Fibroblast of lung (primary cell): Measurements from ENCODE around the gene APOBEC2. TPM values are rescaled to one million over a fixed set of nuclear protein-coding genes. Genes with fewer than 3 reads are reported as not detected.

ENCODE experiments used
- DNase-seq, 2 donors: peaks; one replicate each; pipeline versions ENCODE4 v3.0.0 to v3.0.0-alpha.2; 2010; ENCODE audit warnings: low read depth in 2 of 2
- H2AFZ ChIP-seq: 2 replicates; pipeline ENCODE4 v1.5.1; 2012; ENCODE audit warnings: low read length, control low read depth, inconsistent platforms
- H3K27ac ChIP-seq: 2 replicates; pipeline ENCODE4 v1.5.1; 2011; ENCODE audit warnings: low read length, control low read depth; ENCODE audit not compliant: insufficient read depth
- H3K27me3 ChIP-seq: 2 replicates; pipeline ENCODE4 v1.5.1; 2011; ENCODE audit warnings: mild to moderate bottlenecking, low read length; ENCODE audit not compliant: control insufficient read depth, insufficient read depth
- H3K36me3 ChIP-seq: 2 replicates; pipeline ENCODE4 v1.5.1; 2011; ENCODE audit warnings: low read length; ENCODE audit not compliant: control insufficient read depth, insufficient read depth
- H3K4me1 ChIP-seq: 2 replicates; pipeline ENCODE4 v1.5.1; 2011; ENCODE audit warnings: low read length; ENCODE audit not compliant: control insufficient read depth, insufficient read depth; ENCODE audit errors: extremely low read depth
- H3K4me2 ChIP-seq: 2 replicates; pipeline ENCODE4 v1.5.1; 2011; ENCODE audit warnings: low read length, control low read depth; ENCODE audit not compliant: insufficient read depth; ENCODE audit errors: extremely low read depth
- H3K4me3 ChIP-seq, 4 experiments: fragments of 200-600 bp in 1 of 4; sonication (generic) in 1 of 4; replicated peaks in 1 of 4; 2 replicates each; pipeline ENCODE4 v1.5.1; 2011 to 2016; ENCODE audit warnings: low read length in 4 of 4, low read depth in 3 of 4, mild to moderate bottlenecking in 3 of 4, control low read depth in 2 of 4, inconsistent platforms in 1 of 4, mixed read lengths in 1 of 4; ENCODE audit not compliant: insufficient read depth in 1 of 4; ENCODE audit errors: control extremely low read depth in 1 of 4
- H3K79me2 ChIP-seq: 2 replicates; pipeline ENCODE4 v1.5.1; 2012; ENCODE audit warnings: mild to moderate bottlenecking, low read length, inconsistent platforms; ENCODE audit not compliant: control insufficient read depth, insufficient read depth
- H3K9ac ChIP-seq: 2 replicates; pipeline ENCODE4 v1.5.1; 2011; ENCODE audit warnings: mild to moderate bottlenecking, low read length, control low read depth; ENCODE audit not compliant: insufficient read depth
- H3K9me3 ChIP-seq: 2 replicates; pipeline ENCODE4 v1.5.1; 2012; ENCODE audit warnings: low read depth, low read length; ENCODE audit not compliant: control insufficient read depth, insufficient read depth
- H4K20me1 ChIP-seq: 2 replicates; pipeline ENCODE4 v1.5.1; 2011; ENCODE audit warnings: low read length; ENCODE audit not compliant: control insufficient read depth, insufficient read depth; ENCODE audit errors: extremely low read depth
- CTCF ChIP-seq, 2 donors: IDR thresholded peaks in 1 of 2; conservative IDR thresholded peaks in 1 of 2; 1 replicate in 1 of 2; 2 replicates in 1 of 2; pipeline ENCODE4 v1.5.1; 2011 to 2012; ENCODE audit warnings: low read length in 2 of 2, control low read depth in 1 of 2, inconsistent platforms in 1 of 2, low read depth in 1 of 2, mild to moderate bottlenecking in 1 of 2
- EZH2 ChIP-seq: IDR thresholded peaks from 2 replicates; pipeline ENCODE4 v1.5.1; 2012; ENCODE audit warnings: low read length, control low read depth, mild to moderate bottlenecking; ENCODE audit errors: missing control alignments
- polyA plus RNA-seq, 2 donors: library from polyadenylated mRNA; depleted of rRNA in 1 of 2; stranded (reverse) in 1 of 2; unstranded in 1 of 2; fragments of >200 nt; gene quantifications; 2 replicates each; pipeline ENCODE4 v1.2.1, GENCODE V29; 2011 to 2012; ENCODE audit warnings: missing spikeins in 1 of 2
- total RNA-seq: library from RNA; depleted of rRNA; stranded (reverse); fragments of >200 nt; gene quantifications from 2 replicates; pipeline ENCODE4 v1.2.1, GENCODE V29; 2014

The APOBEC2 gene
- total and polyA plus RNA-seq, 2 donors (not counting 1 experiment from before 2014, with no cell fraction given) = not detected

- no peak overlapping the region for H3K4me3 ChIP-seq
- no peak overlapping the region for H3K27ac ChIP-seq
- DNase-seq = no peak
- H3K4me1 ChIP-seq = no peaks in the 10 kb centered on the region
- H3K36me3 ChIP-seq = no peaks in the 10 kb centered on the region
- H4K20me1 ChIP-seq = no peaks in the 10 kb centered on the region
- no peaks in the 10 kb centered on the region for H3K27me3 ChIP-seq
- no peaks in the 10 kb centered on the region for H3K9me3 ChIP-seq
- TF ChIP-seq CTCF (conservative IDR thresholded peaks at IDR 0.05 in 1 of 2, IDR thresholded peaks at IDR 0.05 in 1 of 2; ENCODE audit: low read depth in 1 of 2, low read length in 2 of 2) (no peak), EZH2 (no peak)
- no peak overlapping the region for H2AFZ ChIP-seq
- H3K4me2 ChIP-seq = no peak overlapping the region
- no peak overlapping the region for H3K9ac ChIP-seq
- H3K79me2 ChIP-seq = no peaks in the 10 kb centered on the region
Observed at GRCh38 chr6:41062056-41062455, 9.1 kb downstream of the APOBEC2 start.

GRCh38 chr6:41063884-41064285, 10.9 kb downstream of the APOBEC2 start:
- Histone ChIP-seq H4K20me1 (no peaks in the 10 kb centered on the region), H2AFZ (no peak overlapping the region), H3K9me3 (no peaks in the 10 kb centered on the region), H3K9ac (no peak overlapping the region), H3K27ac (no peak overlapping the region), H3K4me3 (no peak overlapping the region), H3K36me3 (no peaks in the 10 kb centered on the region), H3K4me2 (no peak overlapping the region), H3K4me1 (no peaks in the 10 kb centered on the region), H3K27me3 (no peaks in the 10 kb centered on the region), H3K79me2 (no peaks in the 10 kb centered on the region)
- DNase-seq = no peak
- TF ChIP-seq CTCF (conservative IDR thresholded peaks at IDR 0.05 in 1 of 2, IDR thresholded peaks at IDR 0.05 in 1 of 2; ENCODE audit: low read depth in 1 of 2, low read length in 2 of 2) (no peak), EZH2 (no peak)

GRCh38 chr6:41064841-41065240, 11.8 kb downstream of the APOBEC2 start:
- DNase-seq = no peak
- H3K4me3 ChIP-seq = no peak overlapping the region
- no peaks in the 10 kb centered on the region for H3K9me3 ChIP-seq
- H3K79me2 ChIP-seq = no peaks in the 10 kb centered on the region
- no peaks in the 10 kb centered on the region for H3K27me3 ChIP-seq
- H3K4me2 ChIP-seq = no peak overlapping the region
- H4K20me1 ChIP-seq = no peaks in the 10 kb centered on the region
- H3K9ac ChIP-seq = no peak overlapping the region
- no peak for TF ChIP-seq EZH2
- no peak overlapping the region for H3K27ac ChIP-seq
- H3K36me3 ChIP-seq = no peaks in the 10 kb centered on the region
- no peak overlapping the region for H2AFZ ChIP-seq
- H3K4me1 ChIP-seq = no peaks in the 10 kb centered on the region
